HG02840 (cell line): ENCODE measurements around the gene SIGLEC11.
"Not testable (repeated sequence)": the region's sequence is repeated elsewhere in the genome, so short reads cannot be mapped to it uniquely, and the experiment has no call there.

Source experiments
- ATAC-seq: cut with Tn5 transposase; IDR thresholded peaks from one replicate; pipeline ENCODE4 v1.9.1; 2021; ENCODE audit warnings: mild to moderate bottlenecking, moderate library complexity, moderate number of reproducible peaks; ENCODE audit not compliant: unreplicated experiment, low FRiP score

SIGLEC11 gene

GRCh38 chr19:49960980-49961379 lies at the start of gene SIGLEC11:
Gene SIGLEC11 (minus strand): TSS chr19:49961172. CDS start chr19:49961081, 91 bp downstream.
- ATAC-seq: not testable (repeated sequence)

- ATAC-seq: no peak
These were observed 47.6 kb upstream of the SIGLEC11 start for GRCh38 chr19:50008532-50008931.

GRCh38 chr19:50007947-50008346 lies 47.0 kb upstream of the SIGLEC11 start:
- no peak for ATAC-seq

GRCh38 chr19:50007170-50007569 lies 46.2 kb upstream of the SIGLEC11 start:
- no peak for ATAC-seq

- ATAC-seq: no peak
These were observed 44.5 kb upstream of the SIGLEC11 start for GRCh38 chr19:50005428-50005827.

GRCh38 chr19:50003810-50004419 lies 42.9 kb upstream of the SIGLEC11 start:
- no peak for ATAC-seq

- no peak for ATAC-seq
These were observed 42.3 kb upstream of the SIGLEC11 start for GRCh38 chr19:50003254-50003788.

- ATAC-seq: no peak
These were observed 41.5 kb upstream of the SIGLEC11 start for GRCh38 chr19:50002386-50002960.

- ATAC-seq: no peak
These were observed 40.8 kb upstream of the SIGLEC11 start for GRCh38 chr19:50001775-50002174.

- ATAC-seq: no peak
These were observed 40.0 kb upstream of the SIGLEC11 start for GRCh38 chr19:50000841-50001557.

GRCh38 chr19:50000038-50000840 lies 39.3 kb upstream of the SIGLEC11 start:
- no peak for ATAC-seq

- no peak for ATAC-seq
These were observed 38.5 kb upstream of the SIGLEC11 start for GRCh38 chr19:49999371-50000010.

- ATAC-seq: no peak
These were observed 36.7 kb upstream of the SIGLEC11 start for GRCh38 chr19:49997709-49998108.

GRCh38 chr19:49988433-49988832 lies 27.5 kb upstream of the SIGLEC11 start:
- ATAC-seq: no peak

- no peak for ATAC-seq
These were observed 27.0 kb upstream of the SIGLEC11 start for GRCh38 chr19:49988007-49988406.

GRCh38 chr19:49987159-49987698 lies 26.3 kb upstream of the SIGLEC11 start:
- ATAC-seq: no peak

GRCh38 chr19:49986354-49986753 lies 25.4 kb upstream of the SIGLEC11 start:
- no peak for ATAC-seq

- no peak for ATAC-seq
These were observed 24.9 kb upstream of the SIGLEC11 start for GRCh38 chr19:49985871-49986270.

GRCh38 chr19:49984491-49984890 lies 23.5 kb upstream of the SIGLEC11 start:
- ATAC-seq: no peak

GRCh38 chr19:49983645-49984229 lies 22.8 kb upstream of the SIGLEC11 start:
- no peak for ATAC-seq
